Measurements from ENCODE around the gene DAB2IP.

DNA sequence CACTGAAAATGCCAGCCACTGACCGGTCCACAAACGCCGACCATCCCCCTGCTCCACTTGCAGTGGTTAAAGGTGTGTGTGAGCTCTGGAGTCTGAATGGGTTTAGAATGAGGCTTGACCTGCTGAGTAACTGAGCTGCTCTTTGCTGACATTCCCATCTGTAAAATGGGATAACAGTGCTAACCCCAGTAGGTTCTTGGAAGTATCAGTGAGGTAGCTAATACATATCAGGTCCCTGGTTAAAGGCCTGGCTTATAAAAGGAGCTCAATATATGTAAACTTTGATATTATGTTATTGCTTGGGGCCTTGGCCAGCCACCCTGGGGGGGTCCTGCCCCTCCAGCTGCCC lies 31.1 kb upstream of the DAB2IP start:
- TF ChIP-seq, protein P1, sequence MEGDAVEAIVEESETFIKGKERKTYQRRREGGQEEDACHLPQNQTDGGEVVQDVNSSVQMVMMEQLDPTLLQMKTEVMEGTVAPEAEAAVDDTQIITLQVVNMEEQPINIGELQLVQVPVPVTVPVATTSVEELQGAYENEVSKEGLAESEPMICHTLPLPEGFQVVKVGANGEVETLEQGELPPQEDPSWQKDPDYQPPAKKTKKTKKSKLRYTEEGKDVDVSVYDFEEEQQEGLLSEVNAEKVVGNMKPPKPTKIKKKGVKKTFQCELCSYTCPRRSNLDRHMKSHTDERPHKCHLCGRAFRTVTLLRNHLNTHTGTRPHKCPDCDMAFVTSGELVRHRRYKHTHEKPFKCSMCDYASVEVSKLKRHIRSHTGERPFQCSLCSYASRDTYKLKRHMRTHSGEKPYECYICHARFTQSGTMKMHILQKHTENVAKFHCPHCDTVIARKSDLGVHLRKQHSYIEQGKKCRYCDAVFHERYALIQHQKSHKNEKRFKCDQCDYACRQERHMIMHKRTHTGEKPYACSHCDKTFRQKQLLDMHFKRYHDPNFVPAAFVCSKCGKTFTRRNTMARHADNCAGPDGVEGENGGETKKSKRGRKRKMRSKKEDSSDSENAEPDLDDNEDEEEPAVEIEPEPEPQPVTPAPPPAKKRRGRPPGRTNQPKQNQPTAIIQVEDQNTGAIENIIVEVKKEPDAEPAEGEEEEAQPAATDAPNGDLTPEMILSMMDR (IDR thresholded peaks at IDR 0.05), result no peak
- no peak for TF ChIP-seq POLR2A (IDR thresholded peaks at IDR 0.05)
